ENCODE results near the gene RUNX3. TPM values are rescaled to one million over a fixed set of nuclear protein-coding genes. Genes with fewer than 3 reads are reported as not detected.

RUNX3 gene
- total RNA-seq, 2 donors from 2014 or later = 6.8 to 8.5 TPM

DNA sequence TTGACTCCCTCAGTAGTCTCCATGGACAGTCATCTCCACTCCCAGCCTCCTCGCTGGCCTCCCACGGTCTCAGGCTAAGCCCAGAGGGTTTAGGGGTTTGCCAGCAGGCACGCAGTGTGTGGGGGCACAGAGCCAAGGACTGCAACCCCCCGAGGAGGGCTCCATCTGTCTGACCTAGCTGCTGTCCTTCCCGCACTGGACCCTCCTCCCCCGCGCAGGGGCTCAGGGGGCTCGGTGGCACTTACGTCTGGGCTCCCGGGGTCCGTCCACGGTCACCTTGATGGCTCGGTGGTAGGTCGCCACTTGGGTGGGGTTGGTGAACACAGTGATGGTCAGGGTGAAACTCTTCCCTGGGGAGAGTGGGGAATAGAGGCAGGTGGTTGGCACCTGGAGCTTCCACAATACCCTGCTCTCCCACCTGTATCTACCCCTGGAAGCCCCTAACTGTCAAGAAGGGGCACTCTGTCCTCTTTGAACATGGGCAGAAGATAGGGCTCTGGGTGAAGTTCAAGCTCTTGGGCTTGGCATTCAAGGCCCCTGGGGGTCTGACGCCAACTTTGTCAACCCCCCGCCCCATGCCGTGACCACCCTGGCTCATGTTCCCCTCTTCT lies 11.0 kb downstream of the RUNX3 start:
- Histone ChIP-seq H3K4me3 (no peak overlapping the region), H3K36me3 (no peaks in the 10 kb centered on the region), H3K27me3 (replicated peaks; ENCODE audit: insufficient read depth) (no peaks in the 10 kb centered on the region), H3K27ac (no peak overlapping the region), H3K4me1 (ENCODE audit: control insufficient read depth in 1 of 2, low read depth in 2 of 2) (peaks cover 0 to 25% of the 10 kb centered on the region in 2 donors), H3K9me3 (no peaks in the 10 kb centered on the region)
- TF ChIP-seq, protein P1, sequence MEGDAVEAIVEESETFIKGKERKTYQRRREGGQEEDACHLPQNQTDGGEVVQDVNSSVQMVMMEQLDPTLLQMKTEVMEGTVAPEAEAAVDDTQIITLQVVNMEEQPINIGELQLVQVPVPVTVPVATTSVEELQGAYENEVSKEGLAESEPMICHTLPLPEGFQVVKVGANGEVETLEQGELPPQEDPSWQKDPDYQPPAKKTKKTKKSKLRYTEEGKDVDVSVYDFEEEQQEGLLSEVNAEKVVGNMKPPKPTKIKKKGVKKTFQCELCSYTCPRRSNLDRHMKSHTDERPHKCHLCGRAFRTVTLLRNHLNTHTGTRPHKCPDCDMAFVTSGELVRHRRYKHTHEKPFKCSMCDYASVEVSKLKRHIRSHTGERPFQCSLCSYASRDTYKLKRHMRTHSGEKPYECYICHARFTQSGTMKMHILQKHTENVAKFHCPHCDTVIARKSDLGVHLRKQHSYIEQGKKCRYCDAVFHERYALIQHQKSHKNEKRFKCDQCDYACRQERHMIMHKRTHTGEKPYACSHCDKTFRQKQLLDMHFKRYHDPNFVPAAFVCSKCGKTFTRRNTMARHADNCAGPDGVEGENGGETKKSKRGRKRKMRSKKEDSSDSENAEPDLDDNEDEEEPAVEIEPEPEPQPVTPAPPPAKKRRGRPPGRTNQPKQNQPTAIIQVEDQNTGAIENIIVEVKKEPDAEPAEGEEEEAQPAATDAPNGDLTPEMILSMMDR (IDR thresholded peaks at IDR 0.05) = no peak
- no peak for ATAC-seq (ENCODE audit: insufficient number of reproducible peaks, low FRiP score, low read depth)
- no peak for DNase-seq (ENCODE audit: low spot score)

DNA sequence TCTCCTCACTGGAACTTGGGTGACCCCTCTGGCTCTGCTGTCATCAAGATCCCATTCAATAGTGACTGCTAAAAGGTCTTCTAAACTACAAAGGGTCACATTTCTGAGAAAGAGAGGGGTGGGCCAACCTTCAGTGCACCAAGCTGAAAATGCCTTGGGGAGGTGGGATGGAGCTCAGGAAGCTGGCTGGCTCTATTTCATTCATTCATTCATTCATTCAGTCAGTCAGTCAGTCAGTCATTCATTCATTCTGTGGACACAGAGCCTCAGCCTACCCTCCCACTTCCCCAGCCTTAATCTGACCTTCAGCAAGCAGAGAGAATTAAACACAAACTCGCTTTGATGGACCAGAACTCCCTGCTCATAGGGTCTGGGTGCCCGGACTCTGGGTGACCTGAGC lies 11.7 kb downstream of the RUNX3 start:
- DNase-seq (ENCODE audit: low spot score) = no peak
- no peaks in the 10 kb centered on the region for H3K36me3 ChIP-seq
- TF ChIP-seq, protein P1 (IDR thresholded peaks at IDR 0.05) = no peak
- no peak overlapping the region for H3K27ac ChIP-seq
- peaks cover 0 to 26% of the 10 kb centered on the region in 2 donors for H3K4me1 ChIP-seq (ENCODE audit: control insufficient read depth in 1 of 2, low read depth in 2 of 2)
- ATAC-seq (ENCODE audit: insufficient number of reproducible peaks, low FRiP score, low read depth) = no peak
- H3K4me3 ChIP-seq = no peak overlapping the region
- H3K9me3 ChIP-seq = no peaks in the 10 kb centered on the region
- H3K27me3 ChIP-seq (replicated peaks; ENCODE audit: insufficient read depth) = no peaks in the 10 kb centered on the region

DNA sequence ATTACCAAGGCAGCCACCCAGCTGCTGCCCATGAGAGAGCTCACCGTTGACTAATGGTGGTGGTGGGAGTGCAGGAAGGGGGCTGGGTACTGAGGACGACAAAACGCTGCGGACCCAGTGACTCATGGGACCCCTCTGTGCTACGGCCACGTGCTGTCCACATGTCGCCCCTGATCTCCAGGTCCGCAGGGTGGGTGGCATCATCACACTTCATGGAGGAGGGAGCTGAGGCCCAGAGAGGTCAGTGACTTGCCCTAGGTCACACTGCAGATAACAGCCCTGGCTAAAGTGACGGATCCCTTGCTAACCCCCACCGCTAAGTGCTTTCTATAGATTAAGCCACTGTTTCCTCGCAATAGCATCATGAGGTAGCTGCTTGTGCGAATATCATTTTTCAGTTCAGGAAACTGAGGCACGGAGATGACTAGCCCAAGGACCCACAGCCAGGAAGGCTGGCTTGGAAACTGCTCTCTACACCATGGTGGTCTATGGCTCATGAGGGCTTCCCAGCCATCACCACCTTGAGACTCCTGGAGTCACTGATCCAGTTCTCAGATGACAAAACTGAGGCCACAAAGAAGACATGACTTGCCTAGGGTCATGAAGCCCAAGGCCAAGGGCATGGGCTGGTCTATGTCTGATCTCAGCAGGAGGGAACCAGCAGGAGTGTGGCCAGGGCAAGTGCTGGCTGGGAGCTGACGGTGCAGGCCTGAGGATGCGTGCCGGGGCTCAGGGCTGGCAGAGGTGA lies 12.6 kb downstream of the RUNX3 start:
- peaks cover 0 to 26% of the 10 kb centered on the region in 2 donors for H3K4me1 ChIP-seq (ENCODE audit: control insufficient read depth in 1 of 2, low read depth in 2 of 2)
- no peaks in the 10 kb centered on the region for H3K36me3 ChIP-seq
- H3K27me3 ChIP-seq (replicated peaks; ENCODE audit: insufficient read depth) = no peaks in the 10 kb centered on the region
- ATAC-seq (ENCODE audit: insufficient number of reproducible peaks, low FRiP score, low read depth) (no peak), DNase-seq (ENCODE audit: low spot score) (no peak)
- no peak overlapping the region for H3K27ac ChIP-seq
- H3K4me3 ChIP-seq = no peak overlapping the region
- TF ChIP-seq, protein P1 (IDR thresholded peaks at IDR 0.05) = no peak
- H3K9me3 ChIP-seq = no peaks in the 10 kb centered on the region

DNA sequence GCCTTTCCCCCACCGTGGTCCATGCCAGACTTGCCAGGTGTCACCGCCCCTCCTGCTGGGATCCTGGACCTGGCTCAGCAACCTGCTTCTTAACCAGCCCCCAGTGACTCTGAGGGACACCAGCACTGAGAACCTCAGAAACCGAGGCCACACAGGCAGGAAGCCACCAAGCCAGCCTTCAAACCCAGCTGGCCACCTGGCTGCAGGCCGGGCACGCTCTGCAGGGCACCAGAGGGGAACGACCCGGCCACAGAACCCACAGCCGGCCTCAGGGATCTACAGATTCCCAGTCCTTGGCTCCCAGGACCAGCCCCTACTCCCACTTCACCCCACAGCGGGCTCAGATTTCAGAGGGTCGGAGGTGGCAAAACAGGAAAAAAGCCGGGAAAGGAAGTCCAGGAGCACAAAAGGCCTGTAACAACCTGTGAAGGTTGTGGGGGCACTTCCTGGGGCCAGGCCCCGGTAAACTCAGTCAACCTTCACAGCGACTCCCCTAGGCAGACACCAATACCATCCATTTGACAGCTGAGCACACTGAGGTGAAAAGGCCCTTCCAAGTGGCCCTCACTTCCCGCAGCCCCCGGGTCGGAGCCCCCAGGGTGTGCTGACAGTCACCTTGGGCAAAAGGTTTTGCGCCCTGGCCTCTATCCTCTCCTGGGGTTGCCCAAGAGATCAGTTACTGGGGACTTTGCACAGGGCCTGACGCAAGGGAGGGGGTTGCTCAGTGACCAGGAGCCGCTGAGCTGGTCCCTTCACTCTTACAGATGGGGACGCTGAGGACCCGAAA lies 14.1 kb downstream of the RUNX3 start:
- no peak for DNase-seq (ENCODE audit: low spot score)
- ATAC-seq (ENCODE audit: insufficient number of reproducible peaks, low FRiP score, low read depth) = no peak
- H3K27me3 ChIP-seq (replicated peaks; ENCODE audit: insufficient read depth) = no peaks in the 10 kb centered on the region
- TF ChIP-seq, protein P1 (IDR thresholded peaks at IDR 0.05) = no peak
- no peaks in the 10 kb centered on the region for H3K36me3 ChIP-seq
- H3K4me1 ChIP-seq (ENCODE audit: control insufficient read depth in 1 of 2, low read depth in 2 of 2) = peaks cover 3 to 35% of the 10 kb centered on the region in 2 donors
- no peak overlapping the region for H3K27ac ChIP-seq
- H3K9me3 ChIP-seq = no peaks in the 10 kb centered on the region
- no peak overlapping the region for H3K4me3 ChIP-seq

Measured in thoracic aorta (tissue), 2 donors.